ENCODE measurements around the gene AP2A2. TPM values are rescaled to one million over a fixed set of nuclear protein-coding genes. Genes with fewer than 3 reads are reported as not detected.

AP2A2 gene
- polyA plus RNA-seq, 3 donors = 5.7 to 61.0 (median 8.2) TPM

DNA sequence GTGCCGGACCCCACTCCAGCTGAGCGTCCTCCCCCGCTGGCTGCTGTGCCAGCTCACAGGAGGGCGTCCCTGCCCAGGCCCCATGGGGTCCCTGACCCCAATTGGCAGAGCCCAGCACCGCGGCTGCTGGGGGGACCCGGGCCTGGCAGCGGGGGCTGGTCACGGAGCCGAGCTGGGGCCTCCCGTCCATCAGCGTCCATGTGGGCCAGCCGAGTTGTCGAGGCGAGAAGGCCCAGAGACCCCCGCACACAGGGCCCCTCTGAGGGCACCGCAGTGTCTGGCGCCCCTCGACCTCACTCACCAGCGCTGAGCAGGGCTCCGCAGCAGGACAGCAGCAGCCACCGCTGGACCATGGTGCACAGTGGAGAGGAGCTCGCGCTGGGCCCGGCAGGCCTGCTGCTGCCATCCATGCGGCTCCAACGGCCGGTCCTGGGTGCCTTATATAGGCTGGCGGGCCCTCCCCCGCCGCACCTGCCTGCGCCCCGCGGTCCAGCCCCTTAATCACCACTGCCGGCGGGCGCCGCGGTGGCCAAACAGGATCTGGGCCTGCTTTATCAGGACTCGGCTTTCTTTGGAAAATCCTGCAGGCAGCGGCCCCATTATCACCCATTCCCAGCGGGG is 110.7 kb downstream of the AP2A2 start, which contains the start of gene MUC6:
MUC6 (minus strand) TSS at position 416 of the 621 bp plus-strand sequence; CDS start at position 353, 63 bp downstream.
- Histone ChIP-seq H4K20me1 (ENCODE audit: insufficient read depth, low read length) (no peaks in the 10 kb centered on the region), H3K36me3 (replicated peaks in 1 of 2; ENCODE audit: control insufficient read depth in 1 of 2, insufficient read depth in 2 of 2, low read length in 2 of 2) (no peaks in the 10 kb centered on the region), H3K4me3 (replicated peaks in 1 of 3; ENCODE audit: low read depth in 2 of 3, low read length in 3 of 3) (no peak within 1 kb of the TSS), H3K4me1 (ENCODE audit: control insufficient read depth in 1 of 2, insufficient read depth in 2 of 2, low read length in 2 of 2) (no peaks in the 10 kb centered on the region), H3K4me2 (replicated peaks; ENCODE audit: extremely low read depth, low read length, poor library complexity, severe bottlenecking) (no peak within 1 kb of the TSS), H2AFZ (ENCODE audit: insufficient read depth, low read depth, low read length, poor library complexity, severe bottlenecking) (no peak within 1 kb of the TSS), H3K27me3 (ENCODE audit: control insufficient read depth in 2 of 2, insufficient read depth in 2 of 2, low read length in 2 of 2) (no peaks in the 10 kb centered on the region), H3K9ac (ENCODE audit: insufficient read depth, low read length, poor library complexity, severe bottlenecking) (no peak within 1 kb of the TSS), H3K79me2 (ENCODE audit: insufficient read depth, low read length) (no peaks in the 10 kb centered on the region), H3K9me3 (replicated peaks in 1 of 2; ENCODE audit: control insufficient read depth in 1 of 2, insufficient read depth in 1 of 2, low read length in 2 of 2) (no peaks in the 10 kb centered on the region), H3K27ac (ENCODE audit: low read depth in 1 of 2, low read length in 2 of 2) (no peak within 1 kb of the TSS)
- peaks cover 0 to 6% (median 2%) of the 10 kb centered on the region in 7 donors for H3K9me3 Mint-ChIP-seq
- H3K27me3 Mint-ChIP-seq (ENCODE audit: low read depth in 3 of 3) = peaks cover 0 to 6% (median 2%) of the 10 kb centered on the region in 3 donors
- TF ChIP-seq, protein P1, sequence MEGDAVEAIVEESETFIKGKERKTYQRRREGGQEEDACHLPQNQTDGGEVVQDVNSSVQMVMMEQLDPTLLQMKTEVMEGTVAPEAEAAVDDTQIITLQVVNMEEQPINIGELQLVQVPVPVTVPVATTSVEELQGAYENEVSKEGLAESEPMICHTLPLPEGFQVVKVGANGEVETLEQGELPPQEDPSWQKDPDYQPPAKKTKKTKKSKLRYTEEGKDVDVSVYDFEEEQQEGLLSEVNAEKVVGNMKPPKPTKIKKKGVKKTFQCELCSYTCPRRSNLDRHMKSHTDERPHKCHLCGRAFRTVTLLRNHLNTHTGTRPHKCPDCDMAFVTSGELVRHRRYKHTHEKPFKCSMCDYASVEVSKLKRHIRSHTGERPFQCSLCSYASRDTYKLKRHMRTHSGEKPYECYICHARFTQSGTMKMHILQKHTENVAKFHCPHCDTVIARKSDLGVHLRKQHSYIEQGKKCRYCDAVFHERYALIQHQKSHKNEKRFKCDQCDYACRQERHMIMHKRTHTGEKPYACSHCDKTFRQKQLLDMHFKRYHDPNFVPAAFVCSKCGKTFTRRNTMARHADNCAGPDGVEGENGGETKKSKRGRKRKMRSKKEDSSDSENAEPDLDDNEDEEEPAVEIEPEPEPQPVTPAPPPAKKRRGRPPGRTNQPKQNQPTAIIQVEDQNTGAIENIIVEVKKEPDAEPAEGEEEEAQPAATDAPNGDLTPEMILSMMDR (IDR thresholded peaks at IDR 0.05) = no peak
- no peak for DNase-seq
- H3K4me1 Mint-ChIP-seq = no peaks in the 10 kb centered on the region
- no peak within 1 kb of the TSS for H3K27ac Mint-ChIP-seq
- no peak within 1 kb of the TSS for H3K4me3 Mint-ChIP-seq
- intact Hi-C loops (cut with micrococcal nuclease) = no loop called here
- WGBS (ENCODE audit: insufficient coverage) = 85% methylated on average over 42 of the region's 42 CpGs
- no peaks in the 10 kb centered on the region for H3K36me3 Mint-ChIP-seq

DNA sequence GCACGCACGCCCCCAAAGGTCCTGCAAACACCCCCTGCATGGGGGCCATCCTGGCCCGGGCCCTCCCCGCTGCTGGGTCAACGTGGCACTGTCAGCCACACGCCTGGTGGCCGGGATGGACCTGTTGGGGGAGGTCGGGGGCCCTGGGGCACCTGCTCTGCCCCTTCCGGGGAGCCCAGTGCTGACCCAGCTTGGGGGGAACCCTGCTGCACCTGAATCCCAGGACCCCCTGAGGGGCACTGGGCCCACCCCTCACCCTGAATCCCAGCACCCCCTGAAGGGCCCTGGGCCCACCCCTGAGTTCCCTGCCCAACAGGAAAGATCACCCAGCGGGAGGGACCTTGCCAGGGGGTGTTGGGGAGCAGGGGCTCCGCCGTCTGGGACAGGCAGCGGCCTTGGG is 111.3 kb downstream of the AP2A2 start:
- Mint-ChIP-seq H3K4me1 (no peaks in the 10 kb centered on the region), H3K27ac (no peak overlapping the region), H3K27me3 (ENCODE audit: low read depth in 3 of 3) (peaks cover 0 to 4% (median 2%) of the 10 kb centered on the region in 3 donors), H3K4me3 (no peak overlapping the region), H3K9me3 (peaks cover 0 to 6% (median 2%) of the 10 kb centered on the region in 7 donors), H3K36me3 (no peaks in the 10 kb centered on the region)
- Histone ChIP-seq H3K4me1 (ENCODE audit: control insufficient read depth in 1 of 2, insufficient read depth in 2 of 2, low read length in 2 of 2) (no peaks in the 10 kb centered on the region), H2AFZ (ENCODE audit: insufficient read depth, low read depth, low read length, poor library complexity, severe bottlenecking) (no peak overlapping the region), H3K4me3 (replicated peaks in 1 of 3; ENCODE audit: low read depth in 2 of 3, low read length in 3 of 3) (no peak overlapping the region), H3K4me2 (replicated peaks; ENCODE audit: extremely low read depth, low read length, poor library complexity, severe bottlenecking) (no peak overlapping the region), H4K20me1 (ENCODE audit: insufficient read depth, low read length) (no peaks in the 10 kb centered on the region), H3K36me3 (replicated peaks in 1 of 2; ENCODE audit: control insufficient read depth in 1 of 2, insufficient read depth in 2 of 2, low read length in 2 of 2) (no peaks in the 10 kb centered on the region), H3K27me3 (ENCODE audit: control insufficient read depth in 2 of 2, insufficient read depth in 2 of 2, low read length in 2 of 2) (no peaks in the 10 kb centered on the region), H3K9ac (ENCODE audit: insufficient read depth, low read length, poor library complexity, severe bottlenecking) (no peak overlapping the region), H3K9me3 (replicated peaks in 1 of 2; ENCODE audit: control insufficient read depth in 1 of 2, insufficient read depth in 1 of 2, low read length in 2 of 2) (no peaks in the 10 kb centered on the region), H3K27ac (ENCODE audit: low read depth in 1 of 2, low read length in 2 of 2) (no peak overlapping the region), H3K79me2 (ENCODE audit: insufficient read depth, low read length) (no peaks in the 10 kb centered on the region)
- intact Hi-C loops (cut with micrococcal nuclease) = no loop called here
- no peak for DNase-seq
- TF ChIP-seq, protein P1 (IDR thresholded peaks at IDR 0.05) = no peak
- 82% methylated on average over 12 of the region's 13 CpGs for WGBS (ENCODE audit: insufficient coverage)

All from CD14-positive monocyte (primary cell).